Parathyroid adenoma (tissue), 2 donors: ENCODE data around the gene SLC17A9.
A peak's percentile ranks its signal among the peaks of the same experiment; 100 is the strongest.

Experiments
- H2AFZ ChIP-seq: fragments of 300-600 bp; sonication (generic); one replicate; pipeline ENCODE4 v1.7.0; 2017; ENCODE audit warnings: antibody characterized with exemption, mild to moderate bottlenecking
- H3K27ac ChIP-seq: fragments of 300-600 bp; sonication (generic); one replicate; pipeline ENCODE4 v1.7.0; 2017
- H3K27me3 ChIP-seq: fragments of 300-600 bp; sonication (generic); one replicate; pipeline ENCODE4 v1.7.0; 2017; ENCODE audit warnings: low read length; ENCODE audit not compliant: control insufficient read depth, insufficient read depth
- H3K36me3 ChIP-seq: fragments of 300-600 bp; sonication (generic); one replicate; pipeline ENCODE4 v1.7.0; 2017; ENCODE audit warnings: low read length; ENCODE audit not compliant: control insufficient read depth, insufficient read depth
- H3K4me1 ChIP-seq: fragments of 300-600 bp; sonication (generic); one replicate; pipeline ENCODE4 v1.7.0; 2017; ENCODE audit warnings: control low read depth
- H3K4me2 ChIP-seq: fragments of 300-600 bp; sonication (generic); one replicate; pipeline ENCODE4 v1.7.0; 2017; ENCODE audit warnings: low read length
- H3K4me3 ChIP-seq: fragments of 300-600 bp; sonication (generic); one replicate; pipeline ENCODE4 v1.7.0; 2017; ENCODE audit warnings: low read depth, low read length
- H3K79me2 ChIP-seq: fragments of 300-600 bp; sonication (generic); one replicate; pipeline ENCODE4 v1.7.0; 2017; ENCODE audit warnings: control low read depth
- H3K9ac ChIP-seq: fragments of 300-600 bp; sonication (generic); one replicate; pipeline ENCODE4 v1.7.0; 2017; ENCODE audit warnings: mild to moderate bottlenecking
- H3K9me3 ChIP-seq: fragments of 300-600 bp; sonication (generic); one replicate; pipeline ENCODE4 v1.7.0; 2017; ENCODE audit warnings: low read length; ENCODE audit not compliant: control insufficient read depth
- CTCF ChIP-seq: fragments of 300-600 bp; sonication (generic); IDR thresholded peaks from one replicate; pipeline ENCODE4 v1.7.0; 2017; ENCODE audit warnings: antibody characterized with exemption, mild to moderate bottlenecking
- donor health status: primary hyperparathyroidism.

The SLC17A9 gene

GRCh38 chr20:62952373-62952967 is at the start of gene SLC17A9:
TSS of gene SLC17A9 (plus strand) at chr20:62952709. CDS start at chr20:62952831, 122 bp downstream.
- H3K36me3 ChIP-seq, result no peaks in the 10 kb centered on the region
- H3K4me2 ChIP-seq, result no peak within 1 kb of the TSS
- H3K9ac ChIP-seq, result no peak within 1 kb of the TSS
- no peaks in the 10 kb centered on the region for H3K9me3 ChIP-seq
- no peak within 1 kb of the TSS for H3K27ac ChIP-seq
- no peak within 1 kb of the TSS for H3K4me3 ChIP-seq
- peak within 1 kb of the TSS; percentile 70 for H2AFZ ChIP-seq
- peaks cover 8% of the 10 kb centered on the region for H3K4me1 ChIP-seq
- TF ChIP-seq CTCF, result no peak
- peaks cover 14% of the 10 kb centered on the region for H3K79me2 ChIP-seq
- no peaks in the 10 kb centered on the region for H3K27me3 ChIP-seq

- Histone ChIP-seq H3K27me3 (no peaks in the 10 kb centered on the region), H3K4me2 (no peak overlapping the region), H3K36me3 (no peaks in the 10 kb centered on the region)
Observed at GRCh38 chr20:62902926-62903615, 49.4 kb upstream of the SLC17A9 start.

GRCh38 chr20:62905536-62906117 is 46.9 kb upstream of the SLC17A9 start:
- Histone ChIP-seq H3K4me3 (no peak overlapping the region), H3K27ac (no peak overlapping the region), H3K4me2 (no peak overlapping the region), H3K36me3 (no peaks in the 10 kb centered on the region), H3K9ac (no peak overlapping the region), H3K27me3 (no peaks in the 10 kb centered on the region), H3K79me2 (peaks cover 22% of the 10 kb centered on the region), H3K4me1 (no peaks in the 10 kb centered on the region), H3K9me3 (no peaks in the 10 kb centered on the region), H2AFZ (no peak overlapping the region)
- TF ChIP-seq CTCF, result no peak

More at GRCh38 chr20:62902926-62903615, 49.4 kb upstream of the SLC17A9 start:
- Histone ChIP-seq H3K79me2 (peaks cover 6% of the 10 kb centered on the region), H2AFZ (no peak overlapping the region), H3K4me3 (no peak overlapping the region), H3K27ac (no peak overlapping the region), H3K4me1 (peaks cover 3% of the 10 kb centered on the region), H3K9me3 (no peaks in the 10 kb centered on the region), H3K9ac (no peak overlapping the region)
- no peak for TF ChIP-seq CTCF

GRCh38 chr20:62906209-62906608 is 46.3 kb upstream of the SLC17A9 start:
- Histone ChIP-seq H3K9me3 (no peaks in the 10 kb centered on the region), H3K79me2 (peaks cover 27% of the 10 kb centered on the region), H3K4me1 (no peaks in the 10 kb centered on the region), H3K4me2 (no peak overlapping the region), H2AFZ (no peak overlapping the region), H3K4me3 (no peak overlapping the region), H3K36me3 (no peaks in the 10 kb centered on the region), H3K27me3 (no peaks in the 10 kb centered on the region), H3K9ac (no peak overlapping the region), H3K27ac (no peak overlapping the region)
- TF ChIP-seq CTCF, result no peak
